Nephron (organoid): ENCODE measurements around the gene MRGPRX3.
"Not testable (repeated sequence)": the region's sequence is repeated elsewhere in the genome, so short reads cannot be mapped to it uniquely, and the experiment has no call there.

Experiments
- H3K27ac Mint-ChIP-seq, 3 experiments: 2 replicates each; pipeline ENCODE4 v1.8.0; 2020; ENCODE audit warnings: mixed read lengths in 3 of 3, mild to moderate bottlenecking in 2 of 3, moderate library complexity in 1 of 3
- H3K27me3 Mint-ChIP-seq: 2 replicates; pipeline ENCODE4 v1.8.0; 2021; ENCODE audit warnings: low read depth, mild to moderate bottlenecking, moderate library complexity, mixed read lengths
- H3K36me3 Mint-ChIP-seq: 2 replicates; pipeline ENCODE4 v1.8.0; 2020; ENCODE audit warnings: low read depth, mixed read lengths
- H3K4me1 Mint-ChIP-seq: 2 replicates; pipeline ENCODE4 v1.8.0; 2020; ENCODE audit warnings: mixed read lengths
- H3K4me3 Mint-ChIP-seq, 3 experiments: 2 replicates each; pipeline ENCODE4 v1.8.0; 2020; ENCODE audit warnings: mild to moderate bottlenecking in 3 of 3, mixed read lengths in 3 of 3, moderate library complexity in 2 of 3
- H3K9me3 Mint-ChIP-seq: 2 replicates; pipeline ENCODE4 v1.8.0; 2020; ENCODE audit warnings: mixed read lengths
- CTCF ChIP-seq, 3 experiments: fragments of 200-600 bp; sonication (generic); IDR thresholded peaks; one replicate each; pipeline ENCODE4 v1.5.0; 2021; ENCODE audit warnings: antibody characterized with exemption in 3 of 3; ENCODE audit not compliant: unreplicated experiment in 3 of 3

The MRGPRX3 gene

DNA sequence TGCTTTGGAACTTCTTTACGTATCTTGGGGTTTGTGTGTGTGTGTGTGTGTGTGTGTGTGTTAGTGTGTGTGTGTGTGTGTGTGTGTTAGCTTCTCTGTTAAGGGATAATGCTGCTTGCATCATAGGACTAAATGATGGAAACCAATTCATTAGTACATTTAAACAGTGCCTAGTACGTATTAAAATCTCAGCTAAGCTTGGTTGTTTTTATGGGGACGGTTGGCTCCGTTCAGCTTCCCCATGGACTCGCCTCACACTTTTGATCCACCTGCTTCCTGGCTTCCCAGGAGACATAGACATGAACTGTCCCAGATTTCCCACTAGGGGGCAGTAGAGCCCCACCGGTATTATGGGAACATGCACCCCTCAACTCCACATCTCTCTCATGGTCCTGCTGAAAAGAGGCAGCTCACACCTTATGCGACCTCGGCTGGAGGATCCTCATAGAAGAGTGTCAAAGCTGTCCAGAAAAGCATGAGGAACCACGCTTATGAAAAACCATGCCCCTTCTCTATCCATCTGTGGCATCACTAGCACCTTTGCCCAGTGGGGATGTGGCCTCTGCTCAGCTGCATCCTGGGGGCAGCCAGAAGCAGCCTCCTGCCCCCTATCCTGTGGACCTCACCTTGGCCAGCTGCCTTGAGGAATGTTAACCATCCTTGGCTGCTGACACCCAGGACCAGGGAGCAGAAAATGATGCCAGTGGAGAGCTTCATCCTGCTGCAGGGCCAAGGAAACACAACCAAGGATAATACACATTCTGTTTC, 16.8 kb upstream of the MRGPRX3 start:
- no peaks in the 10 kb centered on the region for H3K9me3 Mint-ChIP-seq
- H3K4me1 Mint-ChIP-seq, result no peaks in the 10 kb centered on the region
- H3K4me3 Mint-ChIP-seq, result no peak overlapping the region
- TF ChIP-seq CTCF (IDR thresholded peaks at IDR 0.05; ENCODE audit: unreplicated experiment in 3 of 3), result peak; percentile 73 to 79 (median 76)
- peaks cover 50% of the 10 kb centered on the region for H3K27me3 Mint-ChIP-seq
- H3K36me3 Mint-ChIP-seq, result no peaks in the 10 kb centered on the region
- H3K27ac Mint-ChIP-seq, result no peak overlapping the region

DNA sequence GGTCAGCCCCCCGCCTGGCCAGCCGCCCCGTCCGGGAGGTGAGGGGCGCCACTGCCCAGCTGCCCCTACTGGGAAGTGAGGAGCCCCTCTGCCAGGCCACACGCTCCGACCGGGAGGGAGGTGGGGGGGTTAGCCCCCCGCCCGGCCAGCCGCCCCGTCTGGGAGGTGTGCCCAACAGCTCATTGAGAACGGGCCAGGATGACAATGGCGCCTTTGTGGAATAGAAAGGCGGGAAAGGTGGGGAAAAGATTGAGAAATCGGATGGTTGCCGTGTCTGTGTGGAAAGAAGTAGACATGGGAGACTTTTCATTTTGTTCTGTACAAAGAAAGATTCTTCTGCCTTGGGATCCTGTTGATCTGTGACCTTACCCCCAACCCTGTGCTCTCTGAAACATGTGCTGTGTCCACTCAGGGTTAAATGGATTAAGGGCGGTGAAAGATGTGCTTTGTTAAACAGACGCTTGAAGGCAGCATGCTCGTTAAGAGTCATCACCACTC, 11.0 kb upstream of the MRGPRX3 start:
- H3K27ac Mint-ChIP-seq, H3K36me3 Mint-ChIP-seq, H3K4me1 Mint-ChIP-seq, H3K4me3 Mint-ChIP-seq, H3K9me3 Mint-ChIP-seq: not testable (repeated sequence)
- H3K27me3 Mint-ChIP-seq, result peaks cover 19% of the 10 kb centered on the region

- peaks cover 29% of the 10 kb centered on the region for H3K27me3 Mint-ChIP-seq
Observed at GRCh38 chr11:18131115-18131514, 1.3 kb upstream of the MRGPRX3 start.

GRCh38 chr11:18135308-18135707, 2.9 kb downstream of the MRGPRX3 start:
- peaks cover 35% of the 10 kb centered on the region for H3K27me3 Mint-ChIP-seq
- H3K4me1 Mint-ChIP-seq, result no peaks in the 10 kb centered on the region
- no peak for TF ChIP-seq CTCF (IDR thresholded peaks at IDR 0.05; ENCODE audit: unreplicated experiment in 3 of 3)
- peaks cover 3% of the 10 kb centered on the region for H3K9me3 Mint-ChIP-seq
- H3K36me3 Mint-ChIP-seq, result no peaks in the 10 kb centered on the region
- H3K4me3 Mint-ChIP-seq, result no peak overlapping the region
- no peak overlapping the region for H3K27ac Mint-ChIP-seq

More at GRCh38 chr11:18131115-18131514, 1.3 kb upstream of the MRGPRX3 start:
- H3K4me3 Mint-ChIP-seq, H3K4me1 Mint-ChIP-seq, H3K27ac Mint-ChIP-seq, H3K36me3 Mint-ChIP-seq: not testable (repeated sequence)
- H3K9me3 Mint-ChIP-seq, result peaks cover 10% of the 10 kb centered on the region

DNA sequence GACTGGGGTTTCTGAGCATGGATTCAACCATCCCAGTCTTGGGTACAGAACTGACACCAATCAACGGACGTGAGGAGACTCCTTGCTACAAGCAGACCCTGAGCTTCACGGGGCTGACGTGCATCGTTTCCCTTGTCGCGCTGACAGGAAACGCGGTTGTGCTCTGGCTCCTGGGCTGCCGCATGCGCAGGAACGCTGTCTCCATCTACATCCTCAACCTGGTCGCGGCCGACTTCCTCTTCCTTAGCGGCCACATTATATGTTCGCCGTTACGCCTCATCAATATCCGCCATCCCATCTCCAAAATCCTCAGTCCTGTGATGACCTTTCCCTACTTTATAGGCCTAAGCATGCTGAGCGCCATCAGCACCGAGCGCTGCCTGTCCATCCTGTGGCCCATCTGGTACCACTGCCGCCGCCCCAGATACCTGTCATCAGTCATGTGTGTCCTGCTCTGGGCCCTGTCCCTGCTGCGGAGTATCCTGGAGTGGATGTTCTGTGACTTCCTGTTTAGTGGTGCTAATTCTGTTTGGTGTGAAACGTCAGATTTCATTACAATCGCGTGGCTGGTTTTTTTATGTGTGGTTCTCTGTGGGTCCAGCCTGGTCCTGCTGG, 4.9 kb downstream of the MRGPRX3 start:
- Mint-ChIP-seq H3K4me1 (no peaks in the 10 kb centered on the region), H3K27ac (no peak overlapping the region), H3K27me3 (peaks cover 36% of the 10 kb centered on the region), H3K9me3 (no peaks in the 10 kb centered on the region), H3K36me3 (no peaks in the 10 kb centered on the region), H3K4me3 (no peak overlapping the region)
- TF ChIP-seq CTCF (IDR thresholded peaks at IDR 0.05; ENCODE audit: unreplicated experiment in 3 of 3), result no peak

DNA sequence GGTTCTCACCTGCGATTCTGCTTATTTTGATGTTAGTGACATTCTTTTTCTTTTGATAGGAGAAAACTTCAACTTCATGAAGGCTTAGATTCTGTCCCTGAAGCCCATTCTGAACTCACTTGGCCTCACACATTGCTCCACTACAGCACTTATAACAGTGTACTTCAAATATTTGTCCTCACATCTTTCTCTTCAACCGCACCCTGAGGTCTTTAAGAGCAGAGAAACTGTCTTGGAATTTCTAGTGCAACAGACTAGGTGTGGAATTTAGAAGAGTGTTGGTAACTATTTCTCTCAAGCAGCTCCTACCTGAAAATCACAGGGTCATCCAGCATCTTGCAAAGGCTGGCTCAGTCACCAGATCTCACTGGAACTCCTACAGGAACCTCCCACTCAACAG, 7.8 kb downstream of the MRGPRX3 start:
- no peaks in the 10 kb centered on the region for H3K4me1 Mint-ChIP-seq
- H3K27me3 Mint-ChIP-seq, result peaks cover 25% of the 10 kb centered on the region
- no peak for TF ChIP-seq CTCF (IDR thresholded peaks at IDR 0.05; ENCODE audit: unreplicated experiment in 3 of 3)
- H3K27ac Mint-ChIP-seq, result no peak overlapping the region
- H3K9me3 Mint-ChIP-seq, result no peaks in the 10 kb centered on the region
- H3K4me3 Mint-ChIP-seq, result no peak overlapping the region
- H3K36me3 Mint-ChIP-seq, result no peaks in the 10 kb centered on the region

GRCh38 chr11:18144243-18144642, 11.9 kb downstream of the MRGPRX3 start:
- no peak for TF ChIP-seq CTCF (IDR thresholded peaks at IDR 0.05; ENCODE audit: unreplicated experiment in 3 of 3)

More at GRCh38 chr11:18144243-18144642, 11.9 kb downstream of the MRGPRX3 start:
- no peak overlapping the region for H3K4me3 Mint-ChIP-seq
- H3K9me3 Mint-ChIP-seq, result no peaks in the 10 kb centered on the region
- no peak overlapping the region for H3K27ac Mint-ChIP-seq
- no peaks in the 10 kb centered on the region for H3K4me1 Mint-ChIP-seq
- peaks cover 22% of the 10 kb centered on the region for H3K27me3 Mint-ChIP-seq
- H3K36me3 Mint-ChIP-seq, result no peaks in the 10 kb centered on the region
